NT2/D1 (cell line): ENCODE measurements around the gene FAM9C.

Source experiments
- SUZ12 ChIP-seq: IDR thresholded peaks from 2 replicates; pipeline ENCODE4 v1.6.1; 2011; ENCODE audit not compliant: insufficient read length, insufficient read depth; ENCODE audit errors: extremely low read depth
- YY1 ChIP-seq: IDR thresholded peaks from 2 replicates; pipeline ENCODE4 v1.6.1; 2011; ENCODE audit not compliant: insufficient read length, insufficient read depth
- ZNF274 ChIP-seq: IDR thresholded peaks from 2 replicates; pipeline ENCODE4 v1.6.1; 2011; ENCODE audit warnings: mild to moderate bottlenecking, low read depth, low read length

DNA sequence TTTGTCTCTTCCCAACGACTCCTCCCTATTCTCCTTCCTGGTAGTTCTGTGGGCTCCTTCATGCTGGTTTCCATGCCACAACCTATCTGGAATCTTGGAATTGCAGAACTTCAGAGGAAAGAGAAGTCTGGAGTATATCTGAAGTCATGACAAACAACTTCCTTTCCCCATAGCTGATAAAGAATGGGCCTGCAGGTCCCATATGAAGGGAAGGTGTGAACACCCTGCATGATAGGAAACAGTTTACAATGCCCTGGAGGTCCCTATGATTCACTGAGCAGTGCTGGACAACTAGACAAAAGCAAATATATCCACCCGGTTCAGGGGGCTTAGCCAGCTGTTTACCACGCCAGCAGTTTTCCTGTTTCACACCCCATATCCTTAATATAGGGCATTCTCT, 19.4 kb downstream of the FAM9C start:
- TF ChIP-seq ZNF274 (no peak), SUZ12 (no peak), YY1 (no peak)
